ENCODE measurements around the gene KLK8.

The KLK8 gene

DNA sequence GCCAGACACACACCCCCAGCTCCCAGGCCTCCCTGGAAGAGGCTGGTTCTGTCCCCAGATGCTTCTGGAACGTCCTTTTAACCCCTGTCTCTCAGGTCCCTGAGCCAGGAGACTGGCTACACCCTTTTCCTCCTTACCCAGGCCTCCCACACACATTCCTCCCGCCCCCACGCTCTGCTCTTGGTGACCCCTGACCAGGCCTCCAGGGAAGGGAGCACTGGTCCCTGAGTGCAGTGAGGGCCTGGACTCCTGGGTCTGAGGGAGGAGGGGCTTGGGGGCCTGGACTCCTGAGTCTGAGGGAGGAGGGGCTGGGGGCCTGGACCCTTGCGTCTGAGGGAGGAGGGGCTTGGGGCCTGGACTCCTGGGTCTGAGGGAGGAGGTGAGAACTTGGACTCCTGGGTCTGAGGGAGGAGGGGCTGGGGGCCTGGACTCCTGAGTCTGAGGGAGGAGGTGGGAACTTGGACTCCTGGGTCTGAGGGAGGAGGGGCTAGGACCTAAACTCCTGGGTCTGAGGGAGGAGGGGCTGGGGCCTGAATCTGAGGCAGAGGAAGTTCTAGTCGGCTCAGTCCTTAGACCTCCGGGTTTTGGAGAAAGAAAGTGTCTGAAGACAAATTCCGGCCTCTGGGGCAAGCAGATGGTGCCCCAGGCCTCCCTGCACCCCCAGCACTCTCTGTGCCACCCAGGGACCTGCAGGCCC lies 32.5 kb downstream of the KLK8 start:
- peak in 1 of 2 donors; percentile 2 for DNase-seq (ENCODE audit: low read depth in 2 of 2)
- TF ChIP-seq, protein P1, sequence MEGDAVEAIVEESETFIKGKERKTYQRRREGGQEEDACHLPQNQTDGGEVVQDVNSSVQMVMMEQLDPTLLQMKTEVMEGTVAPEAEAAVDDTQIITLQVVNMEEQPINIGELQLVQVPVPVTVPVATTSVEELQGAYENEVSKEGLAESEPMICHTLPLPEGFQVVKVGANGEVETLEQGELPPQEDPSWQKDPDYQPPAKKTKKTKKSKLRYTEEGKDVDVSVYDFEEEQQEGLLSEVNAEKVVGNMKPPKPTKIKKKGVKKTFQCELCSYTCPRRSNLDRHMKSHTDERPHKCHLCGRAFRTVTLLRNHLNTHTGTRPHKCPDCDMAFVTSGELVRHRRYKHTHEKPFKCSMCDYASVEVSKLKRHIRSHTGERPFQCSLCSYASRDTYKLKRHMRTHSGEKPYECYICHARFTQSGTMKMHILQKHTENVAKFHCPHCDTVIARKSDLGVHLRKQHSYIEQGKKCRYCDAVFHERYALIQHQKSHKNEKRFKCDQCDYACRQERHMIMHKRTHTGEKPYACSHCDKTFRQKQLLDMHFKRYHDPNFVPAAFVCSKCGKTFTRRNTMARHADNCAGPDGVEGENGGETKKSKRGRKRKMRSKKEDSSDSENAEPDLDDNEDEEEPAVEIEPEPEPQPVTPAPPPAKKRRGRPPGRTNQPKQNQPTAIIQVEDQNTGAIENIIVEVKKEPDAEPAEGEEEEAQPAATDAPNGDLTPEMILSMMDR (IDR thresholded peaks at IDR 0.05; ENCODE audit: low read depth, low read length), result no peak

DNA sequence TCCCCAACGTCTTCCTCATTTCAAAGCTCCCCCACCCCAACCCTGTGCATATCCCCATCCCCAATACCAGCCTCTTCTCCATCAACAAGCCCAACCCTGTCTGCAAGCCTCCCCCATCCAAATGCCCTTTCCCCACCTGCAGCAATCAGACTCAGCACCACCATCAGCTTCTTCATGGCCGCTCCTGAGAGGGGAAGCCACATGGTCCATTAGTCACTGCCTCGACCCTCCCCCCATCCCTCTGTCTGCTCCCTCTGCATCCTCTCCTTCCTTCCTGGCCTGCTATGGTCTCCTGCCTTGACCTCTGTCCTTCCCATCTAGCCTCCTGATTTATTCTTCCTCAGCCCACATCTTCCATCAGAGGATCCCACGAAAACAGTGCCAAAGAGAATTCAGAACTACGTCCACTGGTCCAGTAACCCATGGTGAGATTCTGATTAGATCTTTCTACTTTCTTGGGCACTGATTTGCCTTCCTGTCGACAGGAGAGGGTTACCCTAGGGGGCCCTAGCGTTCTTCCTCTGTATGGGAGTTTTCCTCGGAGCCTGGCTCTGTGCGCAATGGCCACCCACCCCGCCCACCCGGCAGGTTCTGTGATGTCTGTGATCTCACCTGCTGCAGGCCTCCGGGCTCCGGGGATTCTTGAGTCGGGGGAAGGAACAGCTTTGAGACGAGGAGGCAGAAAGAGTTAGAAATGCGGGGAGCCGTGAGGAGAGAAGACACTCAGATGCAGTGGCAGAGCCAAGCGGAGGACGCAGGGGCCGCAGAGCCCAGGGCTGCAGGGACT lies 33.3 kb downstream of the KLK8 start:
- no peak for DNase-seq (ENCODE audit: low read depth in 2 of 2)
- H3K4me3 ChIP-seq (replicated peaks in 1 of 2; ENCODE audit: low read depth in 2 of 2, low read length in 2 of 2), result no peak overlapping the region
- TF ChIP-seq, protein P1 (IDR thresholded peaks at IDR 0.05; ENCODE audit: low read depth, low read length), result no peak

More for the DNA sequence above, 32.5 kb downstream of the KLK8 start:
- no peak overlapping the region for H3K4me3 ChIP-seq (replicated peaks in 1 of 2; ENCODE audit: low read depth in 2 of 2, low read length in 2 of 2)

DNA sequence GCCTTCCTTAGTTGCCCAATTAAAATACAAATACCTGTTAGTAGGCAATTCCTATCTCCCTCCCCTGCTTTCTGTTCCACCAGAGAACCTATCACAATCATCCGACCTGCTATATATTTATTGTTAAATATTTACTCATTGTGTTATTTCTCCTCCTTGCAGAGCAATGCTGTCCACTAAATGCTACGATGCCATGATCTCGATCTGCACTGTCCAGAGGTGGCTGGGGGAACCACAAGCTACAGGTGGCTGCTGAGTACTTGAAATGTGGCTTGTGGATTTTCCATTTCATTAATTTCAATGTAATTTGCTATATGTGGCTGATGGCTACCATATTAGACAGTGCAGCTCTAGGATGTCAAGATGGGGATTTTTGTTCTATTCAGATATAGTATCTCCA lies 37.1 kb downstream of the KLK8 start:
- DNase-seq (ENCODE audit: low read depth in 2 of 2), result no peak
- TF ChIP-seq, protein P1 (IDR thresholded peaks at IDR 0.05; ENCODE audit: low read depth, low read length), result no peak
- H3K4me3 ChIP-seq (replicated peaks in 1 of 2; ENCODE audit: low read depth in 2 of 2, low read length in 2 of 2), result no peak overlapping the region

DNA sequence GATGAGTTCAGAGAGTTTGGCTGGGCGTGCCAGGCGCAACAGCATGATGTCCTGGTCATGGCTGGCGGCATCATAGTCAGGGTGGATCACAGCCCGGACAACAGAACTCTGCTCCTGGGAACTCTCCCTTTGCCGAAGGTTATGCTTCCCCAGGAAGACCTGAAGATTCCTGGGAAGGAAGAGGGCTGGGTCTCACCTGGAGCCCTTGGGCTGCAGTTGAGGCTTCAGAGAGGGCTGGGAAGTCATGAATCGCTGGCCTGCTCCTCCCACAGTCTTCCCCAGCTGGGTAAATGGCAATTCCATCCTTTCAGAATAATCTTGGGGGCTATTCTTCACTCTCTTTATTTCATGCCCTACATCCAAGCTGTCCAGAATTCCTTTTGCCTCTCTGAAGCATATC lies 38.0 kb downstream of the KLK8 start:
- DNase-seq (ENCODE audit: low read depth in 2 of 2), result no peak
- TF ChIP-seq, protein P1 (IDR thresholded peaks at IDR 0.05; ENCODE audit: low read depth, low read length), result no peak
- no peak overlapping the region for H3K4me3 ChIP-seq (replicated peaks in 1 of 2; ENCODE audit: low read depth in 2 of 2, low read length in 2 of 2)

DNA sequence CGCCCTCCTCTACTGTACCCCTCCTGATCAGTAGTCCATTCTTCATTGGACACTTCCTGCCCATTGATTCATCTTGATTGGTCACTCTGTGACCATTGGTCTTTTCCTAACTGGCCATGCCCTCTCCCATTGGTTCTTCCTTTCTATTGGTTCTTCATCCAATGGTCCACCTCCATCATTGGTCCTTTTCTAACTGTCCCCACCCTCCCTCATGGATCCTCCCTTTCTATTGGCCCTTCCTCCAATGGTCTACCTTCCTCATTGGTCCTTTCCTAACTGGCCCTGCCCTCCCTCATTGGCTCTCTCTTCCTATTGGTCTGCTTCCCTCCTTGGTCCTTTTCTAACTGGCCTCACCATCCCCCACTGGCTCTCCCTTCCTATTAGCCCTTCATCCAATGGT lies 39.2 kb downstream of the KLK8 start:
- H3K4me3 ChIP-seq (replicated peaks in 1 of 2; ENCODE audit: low read depth in 2 of 2, low read length in 2 of 2), result no peak overlapping the region
- no peak for DNase-seq (ENCODE audit: low read depth in 2 of 2)
- TF ChIP-seq, protein P1 (IDR thresholded peaks at IDR 0.05; ENCODE audit: low read depth, low read length), result no peak

DNA sequence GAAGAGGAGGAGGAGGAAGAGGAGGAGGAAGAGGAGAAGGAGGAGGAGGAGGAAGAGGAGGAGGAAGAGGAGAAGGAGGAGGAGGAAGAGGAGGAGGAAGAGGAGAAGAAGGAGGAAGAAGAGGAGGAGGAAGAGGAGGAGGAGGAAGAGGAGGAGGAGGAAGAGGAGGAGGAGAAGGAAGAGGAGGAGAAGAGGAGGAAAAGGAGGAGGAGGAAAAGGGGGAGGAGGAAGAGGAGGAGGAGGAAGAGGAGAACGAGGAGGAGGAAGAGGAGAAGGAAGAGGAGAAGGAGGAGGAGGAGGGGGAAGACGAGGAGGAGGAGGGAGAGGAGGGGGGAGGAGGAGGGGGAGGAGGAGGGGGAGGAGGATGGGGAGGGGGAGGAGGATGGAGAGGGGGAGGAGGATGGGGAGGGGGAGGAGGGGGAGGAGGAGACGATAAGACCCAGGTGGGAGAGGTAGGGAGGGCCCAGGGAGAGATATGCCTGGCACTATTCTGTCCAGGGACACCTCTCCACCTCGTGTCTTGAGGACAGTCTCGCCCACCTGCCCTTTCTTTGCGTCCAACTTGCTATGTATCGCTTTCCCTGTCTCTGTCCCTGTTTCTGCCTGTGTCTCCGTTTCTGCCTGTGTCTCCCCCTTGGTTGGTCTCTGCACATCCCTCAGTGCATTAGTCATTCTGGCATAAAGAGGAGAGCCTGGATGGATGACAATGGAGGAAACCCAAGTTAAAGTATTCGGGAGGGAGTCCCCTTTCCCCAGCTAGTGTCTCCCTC lies 41.5 kb downstream of the KLK8 start:
- TF ChIP-seq, protein P1 (IDR thresholded peaks at IDR 0.05; ENCODE audit: low read depth, low read length), result no peak
- no peak overlapping the region for H3K4me3 ChIP-seq (replicated peaks in 1 of 2; ENCODE audit: low read depth in 2 of 2, low read length in 2 of 2)
- peak in 1 of 2 donors; percentile 2 for DNase-seq (ENCODE audit: low read depth in 2 of 2)

Measured in cardiac fibroblast (primary cell).